Nephron (organoid): Measurements from ENCODE around the gene CCDC71L.

ENCODE experiments used
- H3K27ac Mint-ChIP-seq, 3 experiments: 2 replicates each; pipeline ENCODE4 v1.8.0; 2020; ENCODE audit warnings: mixed read lengths in 3 of 3, mild to moderate bottlenecking in 2 of 3, moderate library complexity in 1 of 3
- H3K27me3 Mint-ChIP-seq: 2 replicates; pipeline ENCODE4 v1.8.0; 2021; ENCODE audit warnings: low read depth, mild to moderate bottlenecking, moderate library complexity, mixed read lengths
- H3K36me3 Mint-ChIP-seq: 2 replicates; pipeline ENCODE4 v1.8.0; 2020; ENCODE audit warnings: low read depth, mixed read lengths
- H3K4me1 Mint-ChIP-seq: 2 replicates; pipeline ENCODE4 v1.8.0; 2020; ENCODE audit warnings: mixed read lengths
- H3K4me3 Mint-ChIP-seq, 3 experiments: 2 replicates each; pipeline ENCODE4 v1.8.0; 2020; ENCODE audit warnings: mild to moderate bottlenecking in 3 of 3, mixed read lengths in 3 of 3, moderate library complexity in 2 of 3
- H3K9me3 Mint-ChIP-seq: 2 replicates; pipeline ENCODE4 v1.8.0; 2020; ENCODE audit warnings: mixed read lengths
- CTCF ChIP-seq, 3 experiments: fragments of 200-600 bp; sonication (generic); IDR thresholded peaks; one replicate each; pipeline ENCODE4 v1.5.0; 2021; ENCODE audit warnings: antibody characterized with exemption in 3 of 3; ENCODE audit not compliant: unreplicated experiment in 3 of 3

CCDC71L gene

GRCh38 chr7:106618480-106618879 lies 42.5 kb downstream of the CCDC71L start:
- H3K4me1 Mint-ChIP-seq = peaks cover 36% of the 10 kb centered on the region
- no peaks in the 10 kb centered on the region for H3K27me3 Mint-ChIP-seq

DNA sequence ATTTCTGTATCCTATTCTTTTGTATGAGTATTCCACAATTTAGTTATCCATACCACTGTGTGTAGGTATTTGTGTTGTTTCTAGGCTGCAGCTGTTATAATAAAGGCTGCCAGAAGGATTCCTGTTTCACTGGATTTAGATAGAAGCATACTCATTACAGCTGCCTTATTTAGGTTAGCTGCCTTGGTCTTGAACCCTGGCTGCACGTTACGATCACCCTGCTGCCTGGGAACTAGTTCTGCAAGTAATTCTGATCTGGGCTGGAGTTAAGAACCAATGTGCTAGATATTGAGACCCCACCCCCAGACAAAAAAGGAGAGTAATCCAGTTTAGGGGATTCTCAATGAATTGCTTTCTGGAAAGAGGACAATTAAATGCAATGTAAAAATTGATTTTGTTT lies 43.1 kb downstream of the CCDC71L start:
- no peak for TF ChIP-seq CTCF (IDR thresholded peaks at IDR 0.05; ENCODE audit: unreplicated experiment in 3 of 3)
- no peaks in the 10 kb centered on the region for H3K36me3 Mint-ChIP-seq
- H3K27me3 Mint-ChIP-seq = no peaks in the 10 kb centered on the region
- peaks cover 36% of the 10 kb centered on the region for H3K4me1 Mint-ChIP-seq
- no peak overlapping the region for H3K4me3 Mint-ChIP-seq
- H3K27ac Mint-ChIP-seq = no peak overlapping the region
- H3K9me3 Mint-ChIP-seq = peaks cover 12% of the 10 kb centered on the region

More at GRCh38 chr7:106618480-106618879, 42.5 kb downstream of the CCDC71L start:
- Mint-ChIP-seq H3K4me3 (no peak overlapping the region), H3K27ac (peak overlapping the region in 1 of 3 experiments; percentile 26), H3K9me3 (peaks cover 17% of the 10 kb centered on the region), H3K36me3 (no peaks in the 10 kb centered on the region)
- TF ChIP-seq CTCF (IDR thresholded peaks at IDR 0.05; ENCODE audit: unreplicated experiment in 3 of 3) = no peak

DNA sequence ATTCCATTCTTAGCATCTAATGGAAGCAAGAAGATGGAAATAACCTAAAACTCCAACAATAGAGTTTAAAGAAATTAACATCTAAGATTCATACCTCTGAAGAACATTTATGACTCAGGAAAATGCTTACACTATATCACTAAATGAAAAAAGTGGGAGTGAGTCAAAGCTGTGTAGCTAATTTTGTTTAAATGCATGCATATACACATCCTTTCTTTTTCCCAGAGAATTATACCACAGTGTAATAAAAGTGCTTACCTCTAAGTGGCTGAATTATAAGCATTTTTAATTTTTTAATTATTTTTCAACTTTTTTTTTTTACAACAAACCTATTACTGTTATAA lies 44.3 kb downstream of the CCDC71L start:
- Mint-ChIP-seq H3K36me3 (no peaks in the 10 kb centered on the region), H3K27me3 (peaks cover 3% of the 10 kb centered on the region), H3K27ac (no peak overlapping the region), H3K4me1 (peaks cover 36% of the 10 kb centered on the region), H3K9me3 (peaks cover 8% of the 10 kb centered on the region), H3K4me3 (no peak overlapping the region)
- TF ChIP-seq CTCF (IDR thresholded peaks at IDR 0.05; ENCODE audit: unreplicated experiment in 3 of 3) = no peak

- Mint-ChIP-seq H3K4me1 (peaks cover 39% of the 10 kb centered on the region), H3K4me3 (no peak overlapping the region), H3K9me3 (peaks cover 5% of the 10 kb centered on the region), H3K36me3 (no peaks in the 10 kb centered on the region), H3K27ac (no peak overlapping the region), H3K27me3 (peaks cover 3% of the 10 kb centered on the region)
- TF ChIP-seq CTCF (IDR thresholded peaks at IDR 0.05; ENCODE audit: unreplicated experiment in 3 of 3) = no peak
These were observed 44.9 kb downstream of the CCDC71L start for GRCh38 chr7:106615808-106616707.

- Mint-ChIP-seq H3K9me3 (peaks cover 5% of the 10 kb centered on the region), H3K27ac (no peak overlapping the region), H3K36me3 (no peaks in the 10 kb centered on the region), H3K27me3 (peaks cover 3% of the 10 kb centered on the region), H3K4me1 (peaks cover 40% of the 10 kb centered on the region), H3K4me3 (no peak overlapping the region)
- no peak for TF ChIP-seq CTCF (IDR thresholded peaks at IDR 0.05; ENCODE audit: unreplicated experiment in 3 of 3)
These were observed 46.2 kb downstream of the CCDC71L start for GRCh38 chr7:106614751-106615150.
